ENCODE results near the gene CNN2. TPM values are rescaled to one million over a fixed set of nuclear protein-coding genes. Genes with fewer than 3 reads are reported as not detected.

The CNN2 gene
- total RNA-seq, 1 experiment from 2014 or later, result 97.9 TPM

DNA sequence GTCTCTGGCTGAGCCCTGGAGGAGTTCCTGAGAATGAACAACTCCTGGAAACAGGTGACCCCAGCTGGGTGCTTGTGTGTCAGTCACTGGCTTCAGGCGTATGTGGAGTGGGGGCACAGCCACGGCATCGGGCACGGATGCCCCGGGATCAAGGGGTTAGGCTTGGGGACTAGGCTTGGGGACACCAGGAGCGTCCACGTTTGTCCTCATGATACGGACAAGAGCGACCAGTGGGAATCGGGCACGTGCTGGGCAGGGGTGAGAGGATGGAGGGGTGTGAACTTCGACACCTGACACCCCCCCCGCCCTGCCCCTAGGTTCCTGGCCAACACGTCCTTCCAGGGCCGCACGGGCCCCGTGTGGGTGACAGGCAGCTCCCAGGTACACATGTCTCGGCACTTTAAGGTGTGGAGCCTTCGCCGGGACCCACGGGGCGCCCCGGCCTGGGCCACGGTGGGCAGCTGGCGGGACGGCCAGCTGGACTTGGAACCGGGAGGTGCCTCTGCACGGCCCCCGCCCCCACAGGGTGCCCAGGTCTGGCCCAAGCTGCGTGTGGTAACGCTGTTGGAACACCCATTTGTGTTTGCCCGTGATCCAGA is 22.1 kb upstream of the CNN2 start:
- DNase-seq (no peak), ATAC-seq (no peak)
- intact Hi-C loops (cut with micrococcal nuclease), result no loop called here
- Histone ChIP-seq H3K4me2 (ENCODE audit: low read length) (no peak overlapping the region), H3K36me3 (ENCODE audit: low read depth, low read length) (no peaks in the 10 kb centered on the region), H3K9me2 (replicated peaks; ENCODE audit: low read length) (no peaks in the 10 kb centered on the region), H3K9me3 (ENCODE audit: low read length) (no peaks in the 10 kb centered on the region), H3F3A (ENCODE audit: low read length, unreplicated experiment) (no peaks in the 10 kb centered on the region), H3K9ac (ENCODE audit: low read length) (no peak overlapping the region), H3K4me3 (ENCODE audit: low read length) (no peak overlapping the region), H3K27me3 (ENCODE audit: low read length) (no peaks in the 10 kb centered on the region), H3K79me2 (ENCODE audit: low read length) (no peaks in the 10 kb centered on the region), H3K4me1 (ENCODE audit: insufficient read depth, low read length) (no peaks in the 10 kb centered on the region), H4K20me1 (ENCODE audit: low read length) (no peaks in the 10 kb centered on the region), H2AFZ (ENCODE audit: low read length) (no peak overlapping the region), H3K27ac (ENCODE audit: low read length) (no peak overlapping the region)
- ChIA-PET CTCF (interaction anchor here (0.8 kb wide), 1 partner anchor 15 kb away, joined by 4 read pairs; no protein-coding TSS in a partner anchor), POLR2A (ENCODE audit: unreplicated experiment) (no interaction called here)
- BruUV-seq (replicated peaks), result no TSS peak
- TF ChIP-seq, protein P1, sequence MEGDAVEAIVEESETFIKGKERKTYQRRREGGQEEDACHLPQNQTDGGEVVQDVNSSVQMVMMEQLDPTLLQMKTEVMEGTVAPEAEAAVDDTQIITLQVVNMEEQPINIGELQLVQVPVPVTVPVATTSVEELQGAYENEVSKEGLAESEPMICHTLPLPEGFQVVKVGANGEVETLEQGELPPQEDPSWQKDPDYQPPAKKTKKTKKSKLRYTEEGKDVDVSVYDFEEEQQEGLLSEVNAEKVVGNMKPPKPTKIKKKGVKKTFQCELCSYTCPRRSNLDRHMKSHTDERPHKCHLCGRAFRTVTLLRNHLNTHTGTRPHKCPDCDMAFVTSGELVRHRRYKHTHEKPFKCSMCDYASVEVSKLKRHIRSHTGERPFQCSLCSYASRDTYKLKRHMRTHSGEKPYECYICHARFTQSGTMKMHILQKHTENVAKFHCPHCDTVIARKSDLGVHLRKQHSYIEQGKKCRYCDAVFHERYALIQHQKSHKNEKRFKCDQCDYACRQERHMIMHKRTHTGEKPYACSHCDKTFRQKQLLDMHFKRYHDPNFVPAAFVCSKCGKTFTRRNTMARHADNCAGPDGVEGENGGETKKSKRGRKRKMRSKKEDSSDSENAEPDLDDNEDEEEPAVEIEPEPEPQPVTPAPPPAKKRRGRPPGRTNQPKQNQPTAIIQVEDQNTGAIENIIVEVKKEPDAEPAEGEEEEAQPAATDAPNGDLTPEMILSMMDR (conservative IDR thresholded peaks at IDR 0.05; ENCODE audit: low read depth, low read length), result no peak
- TF ChIP-seq EZH2phosphoT487 (IDR thresholded peaks at IDR 0.05; ENCODE audit: borderline replicate concordance, low read length) (no peak), EZH2 (IDR thresholded peaks at IDR 0.05; ENCODE audit: low read length, unreplicated experiment) (no peak)

DNA sequence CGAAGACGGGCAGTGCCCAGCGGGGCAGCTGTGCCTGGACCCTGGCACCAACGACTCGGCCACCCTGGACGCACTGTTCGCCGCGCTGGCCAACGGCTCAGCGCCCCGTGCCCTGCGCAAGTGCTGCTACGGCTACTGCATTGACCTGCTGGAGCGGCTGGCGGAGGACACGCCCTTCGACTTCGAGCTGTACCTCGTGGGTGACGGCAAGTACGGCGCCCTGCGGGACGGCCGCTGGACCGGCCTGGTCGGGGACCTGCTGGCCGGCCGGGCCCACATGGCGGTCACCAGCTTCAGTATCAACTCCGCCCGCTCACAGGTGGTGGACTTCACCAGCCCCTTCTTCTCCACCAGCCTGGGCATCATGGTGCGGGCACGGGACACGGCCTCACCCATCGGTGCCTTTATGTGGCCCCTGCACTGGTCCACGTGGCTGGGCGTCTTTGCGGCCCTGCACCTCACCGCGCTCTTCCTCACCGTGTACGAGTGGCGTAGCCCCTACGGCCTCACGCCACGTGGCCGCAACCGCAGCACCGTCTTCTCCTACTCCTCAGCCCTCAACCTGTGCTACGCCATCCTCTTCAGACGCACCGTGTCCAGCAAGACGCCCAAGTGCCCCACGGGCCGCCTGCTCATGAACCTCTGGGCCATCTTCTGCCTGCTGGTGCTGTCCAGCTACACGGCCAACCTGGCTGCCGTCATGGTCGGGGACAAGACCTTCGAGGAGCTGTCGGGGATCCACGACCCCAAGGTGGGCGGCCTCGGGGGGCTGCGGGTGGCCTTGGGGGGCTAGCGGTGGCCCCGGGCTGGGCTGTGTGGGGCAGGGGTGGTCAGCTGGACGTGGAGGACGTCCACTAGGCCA is 21.4 kb upstream of the CNN2 start:
- Histone ChIP-seq H3K9ac (ENCODE audit: low read length) (no peak overlapping the region), H2AFZ (ENCODE audit: low read length) (no peak overlapping the region), H3K27me3 (ENCODE audit: low read length) (no peaks in the 10 kb centered on the region), H3K4me2 (ENCODE audit: low read length) (no peak overlapping the region), H4K20me1 (ENCODE audit: low read length) (no peaks in the 10 kb centered on the region), H3K27ac (ENCODE audit: low read length) (no peak overlapping the region), H3K36me3 (ENCODE audit: low read depth, low read length) (no peaks in the 10 kb centered on the region), H3K9me3 (ENCODE audit: low read length) (no peaks in the 10 kb centered on the region), H3F3A (ENCODE audit: low read length, unreplicated experiment) (no peaks in the 10 kb centered on the region), H3K9me2 (replicated peaks; ENCODE audit: low read length) (no peaks in the 10 kb centered on the region), H3K4me1 (ENCODE audit: insufficient read depth, low read length) (no peaks in the 10 kb centered on the region), H3K4me3 (ENCODE audit: low read length) (no peak overlapping the region), H3K79me2 (ENCODE audit: low read length) (no peaks in the 10 kb centered on the region)
- no peak for TF ChIP-seq EZH2 (IDR thresholded peaks at IDR 0.05; ENCODE audit: low read length, unreplicated experiment)
- TF ChIP-seq, protein P1 (conservative IDR thresholded peaks at IDR 0.05; ENCODE audit: low read depth, low read length), result no peak
- TF ChIP-seq EZH2phosphoT487 (IDR thresholded peaks at IDR 0.05; ENCODE audit: borderline replicate concordance, low read length), result no peak
- DNase-seq (no peak), ATAC-seq (no peak)
- CTCF ChIA-PET, result no interaction called here
- POLR2A ChIA-PET (ENCODE audit: unreplicated experiment), result no interaction called here
- intact Hi-C loops (cut with micrococcal nuclease), result no loop called here
- BruUV-seq (replicated peaks), result no TSS peak
